H1 (cell line): ENCODE data around the gene CFAP97D1. TPM values are rescaled to one million over a fixed set of nuclear protein-coding genes. Genes with fewer than 3 reads are reported as not detected.

Experiments used
- CTCF ChIA-PET: fragments of 300-600 bp; sonication (Branson Sonifier 250); formaldehyde crosslinking; loops from one replicate; lab custom pipeline; 2021; ENCODE audit not compliant: partially characterized antibody; lab: Charles Lee
- POLR2A ChIA-PET: fragments of 300-600 bp; sonication (Branson Sonifier 250); formaldehyde crosslinking; loops from one replicate; lab custom pipeline; 2021; ENCODE audit warnings: inconsistent platforms; ENCODE audit not compliant: partially characterized antibody; lab: Charles Lee
- DNase-seq, 2 experiments: peaks; one replicate each; pipeline versions ENCODE4 v3.0.0 to v3.0.0-alpha.2; 2010 to 2022; ENCODE audit warnings: low spot score in 2 of 2, low read depth in 1 of 2, mixed read lengths in 1 of 2
- FAIRE-seq: peaks from 2 replicates; lab custom pipeline; 2011; peaks lifted over from hg19 to GRCh38; lab: Jason Lieb, UNC
- H2AFZ ChIP-seq: 2 replicates; pipeline ENCODE4 v1.8.1; 2012; ENCODE audit warnings: low read length, inconsistent platforms
- H2AK5ac ChIP-seq: 2 replicates; pipeline ENCODE4 v1.6.1; 2013; ENCODE audit warnings: low read depth, low read length
- H2BK120ac ChIP-seq: replicated peaks from 2 replicates; pipeline ENCODE3; 2013; ENCODE audit warnings: low read depth, low read length, inconsistent platforms
- H2BK12ac ChIP-seq: 2 replicates; pipeline ENCODE4 v1.6.1; 2013; ENCODE audit warnings: low read depth, low read length
- H2BK15ac ChIP-seq: 2 replicates; pipeline ENCODE4 v1.6.1; 2013; ENCODE audit warnings: low read length
- H2BK20ac ChIP-seq: 2 replicates; pipeline ENCODE4 v1.6.1; 2013; ENCODE audit warnings: low read length
- H2BK5ac ChIP-seq: 2 replicates; pipeline ENCODE4 v1.6.1; 2013; ENCODE audit warnings: low read depth, low read length
- H3K14ac ChIP-seq: 2 replicates; pipeline ENCODE4 v1.6.1; 2013; ENCODE audit warnings: inconsistent platforms; ENCODE audit not compliant: insufficient read length
- H3K18ac ChIP-seq: 2 replicates; pipeline ENCODE4 v1.6.1; 2013; ENCODE audit warnings: low read length; ENCODE audit errors: extremely low read depth
- H3K23ac ChIP-seq: 2 replicates; pipeline ENCODE4 v1.6.1; 2013; ENCODE audit warnings: inconsistent platforms; ENCODE audit not compliant: insufficient read length
- H3K23me2 ChIP-seq: 2 replicates; pipeline ENCODE4 v1.6.1; 2013; ENCODE audit warnings: low read depth, low read length
- H3K27ac ChIP-seq: 2 replicates; pipeline ENCODE4 v1.6.1; 2011; ENCODE audit warnings: low read depth, low read length, inconsistent platforms
- H3K27me3 ChIP-seq, 4 experiments: replicated peaks in 1 of 4; 1 replicate in 1 of 4; 2 replicates in 3 of 4; pipeline versions ENCODE4 v1.6.1 to v1.8.1; 2011 to 2013; ENCODE audit warnings: low read length in 3 of 4, mild to moderate bottlenecking in 3 of 4, inconsistent platforms in 2 of 4, mixed read lengths in 2 of 4, moderate library complexity in 1 of 4; ENCODE audit not compliant: control insufficient read depth in 3 of 4, insufficient read depth in 3 of 4; ENCODE audit errors: extremely low read depth in 1 of 4
- H3K36me3 ChIP-seq, 4 experiments: 2 replicates each; pipeline versions ENCODE4 v1.6.1 to v1.8.1; 2011 to 2013; ENCODE audit warnings: mild to moderate bottlenecking in 4 of 4, low read length in 3 of 4, moderate library complexity in 2 of 4, control low read depth in 1 of 4, inconsistent platforms in 1 of 4; ENCODE audit not compliant: insufficient read depth in 4 of 4, control insufficient read depth in 2 of 4
- H3K4ac ChIP-seq: replicated peaks from 2 replicates; pipeline ENCODE3; 2013; ENCODE audit warnings: low read length, low read depth, mixed read lengths, inconsistent platforms; ENCODE audit not compliant: insufficient read length
- H3K4me1 ChIP-seq, 4 experiments: replicated peaks in 1 of 4; 1 replicate in 1 of 4; 2 replicates in 3 of 4; pipeline versions ENCODE4 v1.6.1 to v1.8.1; 2011 to 2013; ENCODE audit warnings: low read length in 3 of 4, inconsistent platforms in 2 of 4, mixed read lengths in 1 of 4; ENCODE audit not compliant: insufficient read depth in 4 of 4, control insufficient read depth in 3 of 4
- H3K4me2 ChIP-seq, 2 experiments: 2 replicates each; pipeline versions ENCODE4 v1.6.1 to v1.8.1; 2011 to 2013; ENCODE audit warnings: low read depth in 2 of 2, low read length in 2 of 2, control low read depth in 1 of 2, inconsistent platforms in 1 of 2, mild to moderate bottlenecking in 1 of 2; ENCODE audit not compliant: insufficient read depth in 1 of 2
- H3K4me3 ChIP-seq, 4 experiments: fragments of 200-600, 300-600 bp in 1 of 4; sonication (generic), shearing (Covaris generic), sonication (Bioruptor Twin) in 1 of 4; 2 replicates each; pipeline versions ENCODE4 v1.5.1 to v1.8.1; 2011 to 2016; ENCODE audit warnings: low read length in 4 of 4, low read depth in 3 of 4, control low read depth in 2 of 4, inconsistent platforms in 2 of 4, mild to moderate bottlenecking in 2 of 4, mixed read lengths in 1 of 4, moderate library complexity in 1 of 4; ENCODE audit not compliant: insufficient read depth in 2 of 4; ENCODE audit errors: extremely low read depth in 1 of 4
- H3K56ac ChIP-seq: replicated peaks from 2 replicates; pipeline ENCODE3; 2013; ENCODE audit warnings: low read depth, mild to moderate bottlenecking, mixed read lengths, low read length, inconsistent platforms; ENCODE audit not compliant: insufficient read length
- H3K79me1 ChIP-seq: 2 replicates; pipeline ENCODE4 v1.6.1; 2013; ENCODE audit warnings: low read depth, low read length, control low read depth
- H3K79me2 ChIP-seq, 2 experiments: 2 replicates each; pipeline versions ENCODE4 v1.6.1 to v1.8.1; 2012 to 2013; ENCODE audit warnings: low read length in 2 of 2, mild to moderate bottlenecking in 2 of 2, inconsistent platforms in 1 of 2; ENCODE audit not compliant: insufficient read depth in 2 of 2, control insufficient read depth in 1 of 2
- H3K9ac ChIP-seq, 4 experiments: replicated peaks in 1 of 4; 1 replicate in 1 of 4; 2 replicates in 3 of 4; pipeline versions ENCODE4 v1.6.1 to v1.8.1; 2011 to 2013; ENCODE audit warnings: low read depth in 3 of 4, low read length in 3 of 4, control low read depth in 2 of 4, mild to moderate bottlenecking in 2 of 4, moderate library complexity in 2 of 4, inconsistent platforms in 1 of 4; ENCODE audit errors: extremely low read depth in 1 of 4
- H3K9me3 ChIP-seq, 2 experiments: 2 replicates each; pipeline versions ENCODE4 v1.6.1 to v1.8.1; 2012 to 2013; ENCODE audit warnings: mild to moderate bottlenecking in 2 of 2, moderate library complexity in 2 of 2, control low read depth in 1 of 2, inconsistent platforms in 1 of 2, low read depth in 1 of 2, low read length in 1 of 2, mixed read lengths in 1 of 2; ENCODE audit not compliant: insufficient read depth in 2 of 2
- H4K20me1 ChIP-seq, 2 experiments: replicated peaks in 1 of 2; 2 replicates each; pipeline versions ENCODE3 to v1.8.1; 2011 to 2013; ENCODE audit warnings: inconsistent platforms in 2 of 2, low read length in 2 of 2, mild to moderate bottlenecking in 1 of 2; ENCODE audit not compliant: insufficient read depth in 2 of 2, control insufficient read depth in 1 of 2
- H4K5ac ChIP-seq: 2 replicates; pipeline ENCODE4 v1.6.1; 2013; ENCODE audit warnings: low read length, low read depth, mixed read lengths, inconsistent platforms; ENCODE audit not compliant: insufficient read length
- H4K8ac ChIP-seq: 2 replicates; pipeline ENCODE4 v1.8.0; 2013; ENCODE audit warnings: mild to moderate bottlenecking, moderate library complexity, low read length, inconsistent platforms; ENCODE audit not compliant: insufficient read depth; ENCODE audit errors: extremely low read depth
- H4K91ac ChIP-seq: replicated peaks from 2 replicates; pipeline ENCODE3; 2013; ENCODE audit warnings: low read length, mixed read lengths, inconsistent platforms; ENCODE audit not compliant: insufficient read length
- CREB1 ChIP-seq: IDR thresholded peaks from 2 replicates; pipeline ENCODE4 v1.6.1; 2012; ENCODE audit warnings: inconsistent platforms
- CTBP2 ChIP-seq: IDR thresholded peaks from 2 replicates; pipeline ENCODE4 v1.7.0; 2011; ENCODE audit warnings: borderline replicate concordance, mild to moderate bottlenecking, moderate library complexity, mixed read lengths, low read length; ENCODE audit not compliant: insufficient read depth, insufficient read length
- EP300 ChIP-seq, 2 experiments: IDR thresholded peaks; 1 replicate in 1 of 2; 2 replicates in 1 of 2; pipeline ENCODE4 v1.6.1; 2011 to 2012; ENCODE audit warnings: low read depth in 2 of 2, low read length in 2 of 2, mild to moderate bottlenecking in 2 of 2, borderline replicate concordance in 1 of 2, inconsistent platforms in 1 of 2, moderate library complexity in 1 of 2
- EZH2 ChIP-seq: fragments of 200-600 bp; sonication (generic); IDR thresholded peaks from 2 replicates; pipeline ENCODE4 v1.7.1; 2012; ENCODE audit warnings: low read depth, mild to moderate bottlenecking, moderate library complexity, low read length, inconsistent platforms; ENCODE audit not compliant: severe bottlenecking
- FOSL1 ChIP-seq: IDR thresholded peaks from 2 replicates; pipeline ENCODE4 v1.6.1; 2011; ENCODE audit warnings: mild to moderate bottlenecking, low read depth, low read length, moderate library complexity; ENCODE audit not compliant: insufficient read depth
- TEAD4 ChIP-seq: IDR thresholded peaks from 2 replicates; pipeline ENCODE4 v1.6.1; 2012; ENCODE audit warnings: low read depth, low read length, inconsistent platforms, mixed read lengths
- whole genome bisulfite sequencing, 2 experiments: shearing (Covaris generic) in 1 of 2; methylation state at CpG; one replicate each; pipeline versions ENCODE4 v1.1.6 to v1.1.7; 2013 to 2015; ENCODE audit warnings: low lambda C conversion rate in 2 of 2, mixed read lengths in 2 of 2, inconsistent platforms in 1 of 2, low coverage in 1 of 2, missing lambda C conversion rate in 1 of 2; ENCODE audit not compliant: insufficient replicate concordance in 2 of 2, insufficient coverage in 1 of 2, insufficient read length in 1 of 2; ENCODE audit errors: extremely low coverage in 1 of 2, missing lambda C conversion rate in 1 of 2; 5-methylcytosine and 5-hydroxymethylcytosine counted together
- polyA plus RNA-seq, 7 experiments: library from polyadenylated mRNA; depleted of rRNA in 3 of 7; stranded (reverse) in 5 of 7; unstranded in 2 of 7; fragments of >200 nt in 5 of 7; fragments of 200-250 nt in 2 of 7; gene quantifications; 1 replicate in 5 of 7; 2 replicates in 1 of 7; 4 replicates in 1 of 7; pipeline versions ENCODE4 v1.2.1 to v1.2.3, GENCODE V29; 2011 to 2013; ENCODE audit warnings: missing spikeins in 2 of 7, mixed read lengths in 2 of 7
- total RNA-seq: library from RNA; stranded (reverse); fragmentation: NEBNext Ultra II Directional; extraction: Animal tissue kit (Norgen Biotek cat#: 25700); gene quantifications from 2 replicates; pipeline ENCODE4 v1.2.1, GENCODE V29; 2021

Gene CFAP97D1
- total and polyA plus RNA-seq, 2 of the 8 experiments (the other 6 are each of a cell fraction or from before 2014, with no cell fraction given), result 0.02 to 0.07 TPM

- no peak for FAIRE-seq
- Histone ChIP-seq H3K4me3 (no peak overlapping the region), H3K36me3 (no peaks in the 10 kb centered on the region), H3K23ac (no peak overlapping the region), H4K8ac (no peak overlapping the region), H3K14ac (no peak overlapping the region), H2AK5ac (no peak overlapping the region), H2BK12ac (no peak overlapping the region), H3K27me3 (peaks cover 0 to 27% (median 23%) of the 10 kb centered on the region in 4 experiments; a peak in 6 of 7 replicates), H4K91ac (no peak overlapping the region), H3K23me2 (peaks cover 3% of the 10 kb centered on the region; the same call in 1 of the 2 replicates), H3K4ac (no peak overlapping the region), H4K20me1 (no peaks in the 10 kb centered on the region), H2BK5ac (no peak overlapping the region), H3K4me1 (peaks cover 0 to 13% (median 4%) of the 10 kb centered on the region in 4 experiments; a peak in 5 of 7 replicates), H3K56ac (no peak overlapping the region), H3K9ac (no peak overlapping the region), H3K79me1 (no peaks in the 10 kb centered on the region), H3K27ac (no peak overlapping the region), H3K79me2 (no peaks in the 10 kb centered on the region), H2BK20ac (no peak overlapping the region), H3K4me2 (no peak overlapping the region), H3K9me3 (no peaks in the 10 kb centered on the region), H2BK15ac (no peak overlapping the region), H4K5ac (no peak overlapping the region), H3K18ac (no peak overlapping the region), H2AFZ (no peak overlapping the region), H2BK120ac (no peak overlapping the region)
- DNase-seq, result no peak
- TF ChIP-seq EZH2 (no peak), TEAD4 (no peak), FOSL1 (no peak), CTBP2 (no peak), EP300 (IDR thresholded peaks at IDR 0.05; ENCODE audit: borderline replicate concordance in 1 of 2, low read depth in 2 of 2, low read length in 2 of 2) (no peak), CREB1 (no peak)
- WGBS, 2 experiments, result 90% methylated on average over 5 of the region's 5 CpGs; no CpG with 5 or more reads in 1 of the 2 experiments
- ChIA-PET POLR2A (interaction anchor here (0.6 to 1.8 kb wide), 3 partner anchors 13 to 142 kb away, joined by 3 to 7 read pairs (median 4); no protein-coding TSS in a partner anchor), CTCF (interaction anchor here (0.7 to 22.9 kb wide), 8 partner anchors 7 to 293 kb away, joined by 3 to 969 read pairs (median 4); partner anchors contain the start of gene SOST)
Measured at GRCh38 chr17:43753493-43754129, 26.6 kb upstream of the CFAP97D1 start.
